ENCODE data around the gene NOS1AP. TPM values are rescaled to one million over a fixed set of nuclear protein-coding genes. Genes with fewer than 3 reads are reported as not detected.
"Not testable (repeated sequence)": the region's sequence is repeated elsewhere in the genome, so short reads cannot be mapped to it uniquely, and the experiment has no call there.

NOS1AP gene
- total RNA-seq, 1 experiment from 2014 or later = 2.4 TPM

DNA sequence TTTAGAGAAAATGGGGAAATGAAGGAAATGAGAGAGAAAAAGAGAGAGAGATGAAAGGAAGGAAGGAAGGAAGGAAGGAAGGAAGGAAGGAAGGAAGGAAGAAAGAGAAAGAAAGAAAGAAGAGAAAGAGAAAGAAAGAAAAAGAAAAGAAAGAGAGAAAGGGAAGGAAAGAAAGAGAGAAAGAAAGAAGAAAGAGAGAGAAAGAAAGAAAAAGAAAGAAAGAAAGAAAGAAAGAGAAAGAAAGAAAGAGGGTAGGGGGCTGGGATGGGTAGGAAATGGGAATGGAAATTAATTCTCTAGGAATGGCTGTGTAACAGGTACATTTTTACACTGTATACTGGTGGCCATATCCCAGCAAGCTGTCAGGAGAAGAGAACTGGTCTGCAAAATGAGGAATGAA is 346.7 kb downstream of the NOS1AP start:
- H3K4me1 Mint-ChIP-seq (ENCODE audit: insufficient read depth, unreplicated experiment) = peaks cover 22% of the 10 kb centered on the region
- H3K36me3 Mint-ChIP-seq (ENCODE audit: insufficient read depth, unreplicated experiment) = no peaks in the 10 kb centered on the region
- ChIA-PET CTCF (no interaction called here), POLR2A (no interaction called here)
- no peak overlapping the region for H3K4me3 Mint-ChIP-seq (ENCODE audit: unreplicated experiment)
- no peaks in the 10 kb centered on the region for H3K27me3 Mint-ChIP-seq (ENCODE audit: insufficient read depth, unreplicated experiment)
- TF ChIP-seq, protein P1, sequence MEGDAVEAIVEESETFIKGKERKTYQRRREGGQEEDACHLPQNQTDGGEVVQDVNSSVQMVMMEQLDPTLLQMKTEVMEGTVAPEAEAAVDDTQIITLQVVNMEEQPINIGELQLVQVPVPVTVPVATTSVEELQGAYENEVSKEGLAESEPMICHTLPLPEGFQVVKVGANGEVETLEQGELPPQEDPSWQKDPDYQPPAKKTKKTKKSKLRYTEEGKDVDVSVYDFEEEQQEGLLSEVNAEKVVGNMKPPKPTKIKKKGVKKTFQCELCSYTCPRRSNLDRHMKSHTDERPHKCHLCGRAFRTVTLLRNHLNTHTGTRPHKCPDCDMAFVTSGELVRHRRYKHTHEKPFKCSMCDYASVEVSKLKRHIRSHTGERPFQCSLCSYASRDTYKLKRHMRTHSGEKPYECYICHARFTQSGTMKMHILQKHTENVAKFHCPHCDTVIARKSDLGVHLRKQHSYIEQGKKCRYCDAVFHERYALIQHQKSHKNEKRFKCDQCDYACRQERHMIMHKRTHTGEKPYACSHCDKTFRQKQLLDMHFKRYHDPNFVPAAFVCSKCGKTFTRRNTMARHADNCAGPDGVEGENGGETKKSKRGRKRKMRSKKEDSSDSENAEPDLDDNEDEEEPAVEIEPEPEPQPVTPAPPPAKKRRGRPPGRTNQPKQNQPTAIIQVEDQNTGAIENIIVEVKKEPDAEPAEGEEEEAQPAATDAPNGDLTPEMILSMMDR (IDR thresholded peaks at IDR 0.05; ENCODE audit: unreplicated experiment) = no peak
- H3K27ac Mint-ChIP-seq (ENCODE audit: low read depth, unreplicated experiment) = no peak overlapping the region
- DNase-seq (ENCODE audit: unreplicated experiment) = no peak
- no TSS peak for BruUV-seq (replicated peaks)
- intact Hi-C loops (cut with micrococcal nuclease) = no loop called here
- peaks cover 12% of the 10 kb centered on the region for H3K9me3 Mint-ChIP-seq (ENCODE audit: unreplicated experiment)

DNA sequence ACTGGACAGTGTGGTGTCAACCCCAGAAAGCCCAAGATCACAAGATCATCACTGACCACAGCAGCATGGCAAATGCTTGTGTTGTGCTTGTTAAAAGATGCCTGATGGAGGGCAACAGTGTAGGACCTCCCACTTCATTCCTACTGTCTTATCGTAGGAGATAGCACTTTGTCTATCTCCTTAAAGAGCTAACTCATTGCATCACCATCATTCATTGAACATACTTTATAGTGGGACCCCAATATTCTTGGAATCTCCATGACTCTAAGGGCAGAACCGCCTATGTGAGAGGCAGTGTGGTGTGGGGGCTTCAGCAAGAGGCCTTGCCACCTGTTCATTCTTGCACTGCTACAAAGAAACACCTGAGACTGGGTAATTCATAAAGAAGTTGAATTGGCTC is 347.4 kb downstream of the NOS1AP start:
- POLR2A ChIA-PET = no interaction called here
- no peak overlapping the region for H3K4me3 Mint-ChIP-seq (ENCODE audit: unreplicated experiment)
- TF ChIP-seq, protein P1 (IDR thresholded peaks at IDR 0.05; ENCODE audit: unreplicated experiment) = no peak
- intact Hi-C loops (cut with micrococcal nuclease) = no loop called here
- no peak overlapping the region for H3K27ac Mint-ChIP-seq (ENCODE audit: low read depth, unreplicated experiment)
- H3K9me3 Mint-ChIP-seq (ENCODE audit: unreplicated experiment) = peaks cover 12% of the 10 kb centered on the region
- CTCF ChIA-PET = no interaction called here
- no peak for DNase-seq (ENCODE audit: unreplicated experiment)
- H3K4me1 Mint-ChIP-seq (ENCODE audit: insufficient read depth, unreplicated experiment) = peaks cover 16% of the 10 kb centered on the region
- no peaks in the 10 kb centered on the region for H3K36me3 Mint-ChIP-seq (ENCODE audit: insufficient read depth, unreplicated experiment)
- BruUV-seq (replicated peaks) = no TSS peak
- no peaks in the 10 kb centered on the region for H3K27me3 Mint-ChIP-seq (ENCODE audit: insufficient read depth, unreplicated experiment)

GRCh38 chr1:162417650-162418049 is 348.2 kb downstream of the NOS1AP start:
- ChIA-PET POLR2A (no interaction called here), CTCF (interaction anchor here (1.2 kb wide), 1 partner anchor 361 kb away, joined by 4 read pairs; no protein-coding TSS in a partner anchor)
- peaks cover 12% of the 10 kb centered on the region for H3K4me1 Mint-ChIP-seq (ENCODE audit: insufficient read depth, unreplicated experiment)
- no peak overlapping the region for H3K27ac Mint-ChIP-seq (ENCODE audit: low read depth, unreplicated experiment)
- no peaks in the 10 kb centered on the region for H3K36me3 Mint-ChIP-seq (ENCODE audit: insufficient read depth, unreplicated experiment)
- TF ChIP-seq, protein P1 (IDR thresholded peaks at IDR 0.05; ENCODE audit: unreplicated experiment) = no peak
- intact Hi-C loops (cut with micrococcal nuclease) = no loop called here
- no TSS peak for BruUV-seq (replicated peaks)
- H3K9me3 Mint-ChIP-seq (ENCODE audit: unreplicated experiment) = peaks cover 12% of the 10 kb centered on the region
- DNase-seq (ENCODE audit: unreplicated experiment) = no peak
- no peaks in the 10 kb centered on the region for H3K27me3 Mint-ChIP-seq (ENCODE audit: insufficient read depth, unreplicated experiment)
- H3K4me3 Mint-ChIP-seq (ENCODE audit: unreplicated experiment) = no peak overlapping the region

DNA sequence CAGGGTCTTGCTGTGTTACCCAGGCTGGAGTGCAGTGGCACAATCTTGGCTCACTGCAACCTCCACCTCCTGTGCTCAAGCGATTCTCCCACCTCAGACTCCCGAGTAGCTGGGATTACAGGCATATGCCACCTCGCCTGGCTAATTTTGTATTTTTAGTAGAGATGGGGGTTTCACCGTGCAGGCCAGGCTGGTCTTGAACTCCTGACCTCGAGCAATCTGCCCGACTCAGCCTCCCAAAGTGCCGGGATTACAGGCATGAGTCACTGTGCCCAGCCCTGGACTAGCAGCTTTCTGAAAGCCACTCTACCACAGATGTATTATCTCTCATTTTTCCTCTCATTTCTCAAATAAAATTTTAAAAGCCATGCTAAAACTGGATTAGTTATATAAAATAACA is 349.1 kb downstream of the NOS1AP start:
- H3K36me3 Mint-ChIP-seq (ENCODE audit: insufficient read depth, unreplicated experiment); intact Hi-C loops (cut with micrococcal nuclease); DNase-seq (ENCODE audit: unreplicated experiment); BruUV-seq (replicated peaks); H3K4me1 Mint-ChIP-seq (ENCODE audit: insufficient read depth, unreplicated experiment); H3K27me3 Mint-ChIP-seq (ENCODE audit: insufficient read depth, unreplicated experiment); H3K4me3 Mint-ChIP-seq (ENCODE audit: unreplicated experiment); H3K27ac Mint-ChIP-seq (ENCODE audit: low read depth, unreplicated experiment): not testable (repeated sequence)
- H3K9me3 Mint-ChIP-seq (ENCODE audit: unreplicated experiment) = peaks cover 12% of the 10 kb centered on the region
- ChIA-PET POLR2A (interaction anchor here (0.6 kb wide), 1 partner anchor 12 kb away, joined by 3 read pairs; no protein-coding TSS in a partner anchor), CTCF (interaction anchor here (0.6 to 1.4 kb wide), 6 partner anchors 8 to 362 kb away, joined by 3 to 8 read pairs (median 4); no protein-coding TSS in a partner anchor)

- H3K4me1 Mint-ChIP-seq (ENCODE audit: insufficient read depth, unreplicated experiment); DNase-seq (ENCODE audit: unreplicated experiment); H3K36me3 Mint-ChIP-seq (ENCODE audit: insufficient read depth, unreplicated experiment); BruUV-seq (replicated peaks); H3K4me3 Mint-ChIP-seq (ENCODE audit: unreplicated experiment); H3K27me3 Mint-ChIP-seq (ENCODE audit: insufficient read depth, unreplicated experiment); H3K27ac Mint-ChIP-seq (ENCODE audit: low read depth, unreplicated experiment); POLR2A ChIA-PET; intact Hi-C loops (cut with micrococcal nuclease): not testable (repeated sequence)
- peaks cover 12% of the 10 kb centered on the region for H3K9me3 Mint-ChIP-seq (ENCODE audit: unreplicated experiment)
- CTCF ChIA-PET = interaction anchor here (0.6 to 1.4 kb wide), 5 partner anchors 9 to 386 kb away, joined by 3 to 7 read pairs (median 3); no protein-coding TSS in a partner anchor
These were observed 350.0 kb downstream of the NOS1AP start for GRCh38 chr1:162419450-162419931.

Small RNA genes within 50 kb of the gene (microRNA-seq; reads per million reads assigned to microRNA genes)
- gene MIR4654 (not detected), gene MIR556 (4.4 reads per million, percentile 32 among the genes with 10 or more reads in this experiment)

Other genes with a start within 250 kb of the NOS1AP start
- gene OLFML2B, start 45.8 kb upstream of the NOS1AP start, total RNA-seq (2022) = not detected in 2 replicates